IPS DF 6.9 (cell line): ENCODE data around the gene ADH7.
"Not testable (repeated sequence)": the region's sequence is repeated elsewhere in the genome, so short reads cannot be mapped to it uniquely, and the experiment has no call there.

ENCODE experiments used
- DNase-seq: peaks from one replicate; pipeline ENCODE4 v3.0.0-alpha.2; 2013; ENCODE audit warnings: low read depth, low spot score
- H3K27ac ChIP-seq: one replicate; pipeline ENCODE4 v1.5.1; 2013; ENCODE audit warnings: low read length, control low read depth
- H3K27me3 ChIP-seq: 2 replicates; pipeline ENCODE4 v1.6.1; 2013; ENCODE audit warnings: mild to moderate bottlenecking, low read length; ENCODE audit not compliant: control insufficient read depth, insufficient read depth
- H3K36me3 ChIP-seq: 2 replicates; pipeline ENCODE4 v1.6.1; 2013; ENCODE audit warnings: low read length; ENCODE audit not compliant: control insufficient read depth, insufficient read depth
- H3K4me1 ChIP-seq: 2 replicates; pipeline ENCODE4 v1.6.1; 2013; ENCODE audit warnings: low read length; ENCODE audit not compliant: control insufficient read depth, insufficient read depth
- H3K4me3 ChIP-seq: 2 replicates; pipeline ENCODE4 v1.5.1; 2013; ENCODE audit warnings: mild to moderate bottlenecking, low read length
- H3K9me3 ChIP-seq: 2 replicates; pipeline ENCODE4 v1.6.1; 2013; ENCODE audit warnings: low read length, inconsistent platforms; ENCODE audit not compliant: control insufficient read depth, insufficient read depth
- WGBS: extraction: QIAGEN DNeasy Blood & Tissue Kit; methylation state at CpG from one replicate; pipeline ENCODE4 v1.1.7; 2013; ENCODE audit warnings: mixed read lengths, missing lambda C conversion rate; ENCODE audit not compliant: insufficient read length, insufficient coverage; 5-methylcytosine and 5-hydroxymethylcytosine counted together

The ADH7 gene

GRCh38 chr4:99430106-99430505 lies 5.0 kb downstream of the ADH7 start:
- Histone ChIP-seq H3K9me3 (no peaks in the 10 kb centered on the region), H3K4me3 (no peak overlapping the region), H3K27me3 (no peaks in the 10 kb centered on the region), H3K27ac (no peak overlapping the region), H3K36me3 (no peaks in the 10 kb centered on the region), H3K4me1 (no peaks in the 10 kb centered on the region)
- DNase-seq, result no peak

- Histone ChIP-seq H3K27me3 (no peaks in the 10 kb centered on the region), H3K9me3 (no peaks in the 10 kb centered on the region), H3K4me3 (no peak overlapping the region), H3K27ac (no peak overlapping the region), H3K4me1 (no peaks in the 10 kb centered on the region), H3K36me3 (no peaks in the 10 kb centered on the region)
- no CpG with 5 or more reads among the region's 2 CpGs for WGBS
- DNase-seq, result no peak
These were observed 18.0 kb downstream of the ADH7 start for GRCh38 chr4:99417125-99417524.

GRCh38 chr4:99415762-99416161 lies 19.4 kb downstream of the ADH7 start:
- not testable (repeated sequence) for H3K4me3 ChIP-seq, H3K4me1 ChIP-seq, H3K36me3 ChIP-seq, H3K27me3 ChIP-seq, H3K27ac ChIP-seq, DNase-seq, H3K9me3 ChIP-seq
- no CpG with 5 or more reads among the region's 8 CpGs for WGBS

GRCh38 chr4:99414902-99415301 lies 20.2 kb downstream of the ADH7 start:
- no CpG with 5 or more reads among the region's 3 CpGs for WGBS
- DNase-seq, H3K4me1 ChIP-seq, H3K36me3 ChIP-seq, H3K4me3 ChIP-seq, H3K9me3 ChIP-seq, H3K27ac ChIP-seq, H3K27me3 ChIP-seq: not testable (repeated sequence)

GRCh38 chr4:99414401-99414800 lies 20.7 kb downstream of the ADH7 start:
- no peak overlapping the region for H3K27ac ChIP-seq

GRCh38 chr4:99413140-99413539 lies 22.0 kb downstream of the ADH7 start:
- no CpG with 5 or more reads among the region's 4 CpGs for WGBS

More at GRCh38 chr4:99414401-99414800, 20.7 kb downstream of the ADH7 start:
- Histone ChIP-seq H3K4me1 (no peaks in the 10 kb centered on the region), H3K9me3 (no peaks in the 10 kb centered on the region), H3K4me3 (no peak overlapping the region), H3K36me3 (no peaks in the 10 kb centered on the region), H3K27me3 (no peaks in the 10 kb centered on the region)
- no peak for DNase-seq

GRCh38 chr4:99411041-99411440 lies 24.1 kb downstream of the ADH7 start:
- H3K27ac ChIP-seq, result no peak overlapping the region
- DNase-seq, result no peak
- H3K27me3 ChIP-seq, result no peaks in the 10 kb centered on the region

More at GRCh38 chr4:99413140-99413539, 22.0 kb downstream of the ADH7 start:
- no peaks in the 10 kb centered on the region for H3K36me3 ChIP-seq
- H3K4me1 ChIP-seq, result no peaks in the 10 kb centered on the region
- H3K27ac ChIP-seq, result no peak overlapping the region
- H3K9me3 ChIP-seq, result no peaks in the 10 kb centered on the region
- DNase-seq, result no peak
- H3K4me3 ChIP-seq, result no peak overlapping the region
- no peaks in the 10 kb centered on the region for H3K27me3 ChIP-seq

GRCh38 chr4:99410075-99410474 lies 25.1 kb downstream of the ADH7 start:
- Histone ChIP-seq H3K9me3 (no peaks in the 10 kb centered on the region), H3K36me3 (no peaks in the 10 kb centered on the region), H3K27me3 (no peaks in the 10 kb centered on the region), H3K4me3 (no peak overlapping the region), H3K27ac (no peak overlapping the region), H3K4me1 (no peaks in the 10 kb centered on the region)
- WGBS, result no CpG with 5 or more reads among the region's 5 CpGs
- no peak for DNase-seq

More at GRCh38 chr4:99411041-99411440, 24.1 kb downstream of the ADH7 start:
- H3K4me3 ChIP-seq, result no peak overlapping the region
- no peaks in the 10 kb centered on the region for H3K36me3 ChIP-seq
- no peaks in the 10 kb centered on the region for H3K9me3 ChIP-seq
- no peaks in the 10 kb centered on the region for H3K4me1 ChIP-seq

- no peaks in the 10 kb centered on the region for H3K36me3 ChIP-seq
- no peak for DNase-seq
- no peak overlapping the region for H3K27ac ChIP-seq
- H3K4me3 ChIP-seq, result no peak overlapping the region
- no peaks in the 10 kb centered on the region for H3K9me3 ChIP-seq
- no peaks in the 10 kb centered on the region for H3K4me1 ChIP-seq
- no peaks in the 10 kb centered on the region for H3K27me3 ChIP-seq
These were observed 26.8 kb downstream of the ADH7 start for GRCh38 chr4:99408346-99408745.

GRCh38 chr4:99405433-99406115 lies 29.6 kb downstream of the ADH7 start:
- Histone ChIP-seq H3K4me3 (no peak overlapping the region), H3K36me3 (no peaks in the 10 kb centered on the region), H3K9me3 (no peaks in the 10 kb centered on the region), H3K4me1 (no peaks in the 10 kb centered on the region), H3K27ac (no peak overlapping the region), H3K27me3 (no peaks in the 10 kb centered on the region)
- peak; percentile 60 for DNase-seq
- 100% methylated on average over 1 of the region's 6 CpGs for WGBS

- no peaks in the 10 kb centered on the region for H3K9me3 ChIP-seq
- no peaks in the 10 kb centered on the region for H3K36me3 ChIP-seq
- no peaks in the 10 kb centered on the region for H3K4me1 ChIP-seq
- no CpG with 5 or more reads among the region's 4 CpGs for WGBS
- no peak for DNase-seq
- H3K27me3 ChIP-seq, result no peaks in the 10 kb centered on the region
- no peak overlapping the region for H3K27ac ChIP-seq
- H3K4me3 ChIP-seq, result no peak overlapping the region
These were observed 30.4 kb downstream of the ADH7 start for GRCh38 chr4:99404595-99405287.
